ENCODE measurements around the gene PDLIM5.
"Not testable (repeated sequence)": the region's sequence is repeated elsewhere in the genome, so short reads cannot be mapped to it uniquely, and the experiment has no call there.

Gene PDLIM5

DNA sequence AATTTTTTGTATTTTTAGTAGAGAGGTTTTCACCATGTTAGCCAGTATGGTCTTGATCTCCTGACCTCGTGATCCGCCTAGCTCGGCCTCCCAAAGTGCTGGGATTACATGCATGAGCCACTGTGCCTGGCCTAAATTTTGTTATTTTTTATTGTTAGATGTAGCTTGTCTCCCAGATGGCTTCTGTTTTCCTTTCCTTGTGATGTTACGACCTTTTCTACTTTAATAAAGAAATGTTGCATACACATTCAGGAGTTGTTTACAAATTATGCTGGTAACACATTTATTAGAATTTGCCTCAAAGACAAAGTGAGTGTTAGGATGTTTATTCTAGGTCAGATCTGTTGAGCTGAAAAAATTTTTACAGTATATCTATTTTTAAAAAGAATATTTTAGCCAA, 18.4 kb downstream of the PDLIM5 start:
- TF ChIP-seq, protein P1, sequence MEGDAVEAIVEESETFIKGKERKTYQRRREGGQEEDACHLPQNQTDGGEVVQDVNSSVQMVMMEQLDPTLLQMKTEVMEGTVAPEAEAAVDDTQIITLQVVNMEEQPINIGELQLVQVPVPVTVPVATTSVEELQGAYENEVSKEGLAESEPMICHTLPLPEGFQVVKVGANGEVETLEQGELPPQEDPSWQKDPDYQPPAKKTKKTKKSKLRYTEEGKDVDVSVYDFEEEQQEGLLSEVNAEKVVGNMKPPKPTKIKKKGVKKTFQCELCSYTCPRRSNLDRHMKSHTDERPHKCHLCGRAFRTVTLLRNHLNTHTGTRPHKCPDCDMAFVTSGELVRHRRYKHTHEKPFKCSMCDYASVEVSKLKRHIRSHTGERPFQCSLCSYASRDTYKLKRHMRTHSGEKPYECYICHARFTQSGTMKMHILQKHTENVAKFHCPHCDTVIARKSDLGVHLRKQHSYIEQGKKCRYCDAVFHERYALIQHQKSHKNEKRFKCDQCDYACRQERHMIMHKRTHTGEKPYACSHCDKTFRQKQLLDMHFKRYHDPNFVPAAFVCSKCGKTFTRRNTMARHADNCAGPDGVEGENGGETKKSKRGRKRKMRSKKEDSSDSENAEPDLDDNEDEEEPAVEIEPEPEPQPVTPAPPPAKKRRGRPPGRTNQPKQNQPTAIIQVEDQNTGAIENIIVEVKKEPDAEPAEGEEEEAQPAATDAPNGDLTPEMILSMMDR (conservative IDR thresholded peaks at IDR 0.05; ENCODE audit: low read depth), result no peak
- no peak for DNase-seq (ENCODE audit: low spot score)
- POLR2A ChIA-PET (ENCODE audit: low non-redundant PET), result no interaction called here
- CTCF ChIA-PET, result no interaction called here
- no peak overlapping the region for H3K27ac ChIP-seq

DNA sequence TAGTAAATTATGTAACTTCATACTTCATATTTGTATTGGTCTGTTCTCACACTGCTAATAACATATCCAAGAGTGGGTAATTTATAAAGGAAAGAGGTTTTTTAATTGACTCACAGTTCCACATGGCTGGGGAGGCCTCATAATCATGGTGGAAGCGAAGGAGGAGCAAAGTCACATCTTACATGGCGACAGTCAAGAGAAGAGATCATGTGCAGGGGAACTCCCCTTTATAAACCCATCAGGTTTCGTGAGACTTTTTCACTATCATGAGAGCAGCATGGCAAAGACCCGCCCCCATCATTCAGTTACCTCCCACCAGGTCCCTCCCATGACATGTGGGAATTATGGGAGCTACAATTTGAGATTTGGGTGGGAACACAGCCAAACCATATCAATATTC, 19.0 kb downstream of the PDLIM5 start:
- POLR2A ChIA-PET (ENCODE audit: low non-redundant PET); H3K27ac ChIP-seq; CTCF ChIA-PET; DNase-seq (ENCODE audit: low spot score): not testable (repeated sequence)

DNA sequence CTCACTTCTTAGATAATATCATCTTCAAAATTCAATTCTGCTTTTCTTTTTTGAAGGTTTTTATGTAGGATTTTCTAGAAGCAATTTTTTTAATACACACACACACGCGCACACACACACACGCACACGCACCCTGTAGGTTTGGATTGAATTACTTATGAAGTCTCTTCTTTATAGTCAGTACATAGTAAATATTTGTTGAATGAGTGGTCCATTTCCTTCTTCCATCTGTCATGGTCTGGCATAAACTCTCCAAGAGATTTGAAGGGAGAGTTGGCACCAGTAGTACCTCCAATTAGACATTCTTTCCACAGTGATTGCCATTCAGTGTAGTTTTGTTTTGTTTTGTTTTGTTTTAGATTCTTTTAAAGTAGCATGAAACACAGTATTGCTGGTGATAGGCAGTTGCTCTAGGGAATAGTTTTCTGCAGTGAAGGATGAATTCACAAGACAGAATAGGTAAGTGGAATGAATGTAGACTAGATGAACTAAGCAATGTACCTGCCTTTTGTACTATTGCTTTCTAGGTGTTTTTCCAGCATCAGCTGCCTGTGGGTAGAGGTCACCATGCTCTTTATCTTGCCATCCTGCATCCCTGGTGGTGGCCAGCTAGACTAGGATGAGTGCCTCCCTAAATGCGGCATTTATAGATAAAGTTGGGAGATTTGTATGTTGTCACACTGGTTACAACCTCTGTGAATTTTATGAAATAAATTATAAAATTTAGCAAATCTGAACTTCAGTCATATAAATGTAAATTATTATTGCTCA, 20.5 kb downstream of the PDLIM5 start:
- H3K27ac ChIP-seq, result no peak overlapping the region
- TF ChIP-seq, protein P1 (conservative IDR thresholded peaks at IDR 0.05; ENCODE audit: low read depth), result no peak
- CTCF ChIA-PET, result no interaction called here
- POLR2A ChIA-PET (ENCODE audit: low non-redundant PET), result no interaction called here
- no peak for DNase-seq (ENCODE audit: low spot score)

DNA sequence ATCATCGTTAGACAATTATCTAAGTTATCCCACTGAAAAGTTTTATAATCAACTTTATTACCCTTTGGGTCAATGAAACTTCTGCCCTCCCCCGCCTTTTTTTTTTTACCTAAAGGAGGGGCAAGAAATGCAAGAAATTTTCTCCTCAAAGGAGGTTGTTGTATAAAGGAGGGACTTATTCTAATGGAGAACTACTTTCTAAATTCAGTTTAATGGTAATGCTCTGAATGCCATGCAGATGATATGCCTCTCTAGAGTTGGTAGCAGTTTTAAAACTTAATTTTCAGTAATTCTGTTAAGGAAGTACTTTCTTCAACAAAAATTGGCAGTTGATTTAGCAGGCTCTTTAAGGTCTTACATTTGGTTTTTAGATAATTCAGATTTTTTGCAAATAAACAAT, 23.3 kb downstream of the PDLIM5 start:
- POLR2A ChIA-PET (ENCODE audit: low non-redundant PET), result no interaction called here
- DNase-seq (ENCODE audit: low spot score), result no peak
- TF ChIP-seq, protein P1 (conservative IDR thresholded peaks at IDR 0.05; ENCODE audit: low read depth), result no peak
- CTCF ChIA-PET, result interaction anchor here (0.6 kb wide), 1 partner anchor 56 kb away, joined by 3 read pairs; no protein-coding TSS in a partner anchor
- no peak overlapping the region for H3K27ac ChIP-seq

DNA sequence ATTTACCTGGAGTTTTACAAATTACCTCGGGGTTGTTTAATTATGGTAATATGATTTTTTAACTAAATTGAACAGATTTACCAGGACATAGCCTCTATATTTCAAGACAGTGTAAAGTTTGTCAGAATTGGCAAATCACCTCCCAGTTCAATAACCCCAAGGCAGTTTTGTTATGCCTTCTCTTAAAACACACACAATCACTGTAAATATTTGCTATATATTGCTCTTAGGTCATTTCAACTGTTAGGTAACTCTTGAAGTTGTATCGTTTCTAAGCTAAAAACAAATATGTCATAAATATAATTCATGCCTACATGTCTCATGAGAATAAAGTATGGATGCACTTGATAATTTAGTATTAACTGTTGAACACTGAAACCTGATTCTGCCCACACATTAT, 24.1 kb downstream of the PDLIM5 start:
- DNase-seq (ENCODE audit: low spot score), result no peak
- H3K27ac ChIP-seq, result no peak overlapping the region
- TF ChIP-seq, protein P1 (conservative IDR thresholded peaks at IDR 0.05; ENCODE audit: low read depth), result no peak
- ChIA-PET POLR2A (ENCODE audit: low non-redundant PET) (no interaction called here), CTCF (no interaction called here)

DNA sequence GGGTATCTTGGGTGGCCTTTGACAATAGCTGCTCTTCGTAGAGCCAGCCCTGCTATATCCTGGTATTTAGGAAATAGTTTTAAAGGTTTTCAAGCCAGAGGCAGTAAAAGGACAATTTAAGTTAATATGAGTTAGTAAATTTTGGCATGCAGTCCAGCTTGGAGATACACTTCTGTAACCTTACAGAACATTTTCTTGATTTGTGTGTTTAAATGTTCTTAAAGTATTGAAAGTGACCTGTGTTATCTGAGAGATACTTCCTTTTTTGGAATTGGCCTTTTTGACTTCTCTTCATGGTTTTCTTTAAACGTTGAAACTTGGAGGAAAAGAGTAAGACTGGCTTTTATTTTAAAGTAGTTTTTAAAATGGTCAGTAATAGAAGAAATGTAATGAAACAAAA, 25.5 kb downstream of the PDLIM5 start:
- ChIA-PET CTCF (no interaction called here), POLR2A (ENCODE audit: low non-redundant PET) (no interaction called here)
- no peak for DNase-seq (ENCODE audit: low spot score)
- TF ChIP-seq, protein P1 (conservative IDR thresholded peaks at IDR 0.05; ENCODE audit: low read depth), result no peak
- H3K27ac ChIP-seq, result no peak overlapping the region

DNA sequence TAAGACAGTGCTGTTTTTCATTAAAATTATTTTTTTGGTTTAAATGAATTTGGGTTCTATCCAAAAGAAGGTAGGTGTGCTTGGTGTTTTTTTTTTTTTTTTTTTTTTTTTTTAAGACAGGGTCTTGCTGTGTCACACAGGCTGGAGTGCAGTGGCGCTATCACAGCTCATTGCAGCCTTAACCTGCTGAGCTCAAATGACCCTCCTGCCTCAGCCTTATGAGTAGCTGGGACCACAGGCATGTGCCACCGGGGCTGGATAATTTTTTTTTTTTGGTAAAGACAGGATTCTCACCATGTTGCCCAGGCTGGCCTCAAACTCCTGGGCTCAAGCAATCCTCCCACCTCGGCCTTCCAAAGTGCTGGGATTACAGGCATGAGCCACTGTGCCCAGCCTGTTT, 27.1 kb downstream of the PDLIM5 start:
- H3K27ac ChIP-seq; POLR2A ChIA-PET (ENCODE audit: low non-redundant PET); DNase-seq (ENCODE audit: low spot score): not testable (repeated sequence)
- CTCF ChIA-PET, result interaction anchor here (0.6 to 0.7 kb wide), 2 partner anchors 226 to 802 kb away, joined by 3 to 5 read pairs; no protein-coding TSS in a partner anchor
